CD4-positive, alpha-beta T cell treated with Interleukin-1 beta for 1 hour (primary cell): ENCODE results near the gene SLC29A2.

Experiments used
- DNase-seq, 2 donors: peaks; one replicate each; pipeline ENCODE4 v3.0.0-alpha.2; 2020 to 2022

SLC29A2 gene

DNA sequence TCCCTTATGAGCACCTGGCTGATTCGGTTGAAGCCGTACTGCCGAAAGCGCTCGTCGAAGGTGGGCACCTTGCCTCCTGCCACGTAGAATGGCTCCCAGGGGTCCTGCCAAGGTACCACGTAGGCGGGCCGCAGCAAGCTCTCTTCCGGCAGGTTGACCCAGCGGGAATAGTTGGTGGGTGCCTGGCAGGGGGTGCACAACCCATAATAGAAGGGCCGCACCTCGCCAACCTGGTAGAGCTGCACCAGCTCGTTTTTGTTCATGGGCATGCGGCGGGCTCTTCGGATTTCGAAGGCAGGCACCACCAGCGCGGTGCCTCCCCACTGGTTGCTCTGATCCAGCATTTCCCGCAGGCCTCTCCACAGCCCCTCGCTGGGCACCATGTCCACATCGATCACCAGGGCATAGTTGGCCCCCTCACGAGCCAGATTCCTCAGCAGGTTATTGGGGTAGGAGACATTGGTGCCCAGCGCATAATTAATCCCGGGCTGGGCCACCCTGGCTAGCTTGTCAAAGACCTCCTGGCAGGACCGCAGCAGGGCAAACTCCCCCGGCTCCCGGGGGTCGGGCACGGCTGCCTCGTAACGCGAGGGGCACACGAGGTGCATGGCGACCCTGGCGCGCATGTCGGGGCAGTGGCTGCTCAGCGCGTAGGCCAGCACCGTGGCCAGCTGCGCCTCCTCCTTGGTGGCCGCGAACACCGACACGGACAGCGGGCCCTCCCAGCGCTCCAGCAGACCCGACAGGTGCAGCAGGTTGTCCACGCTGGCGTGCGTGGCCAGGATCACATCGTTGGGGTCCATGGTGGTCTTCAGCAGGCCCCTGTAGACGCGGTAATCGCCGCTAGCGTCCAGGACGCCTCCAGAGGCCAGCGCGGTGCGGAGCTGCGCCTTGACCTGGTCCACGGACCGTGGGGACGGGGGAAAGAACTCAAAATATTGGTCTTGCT lies 24.8 kb downstream of the SLC29A2 start:
- no peak for DNase-seq

DNA sequence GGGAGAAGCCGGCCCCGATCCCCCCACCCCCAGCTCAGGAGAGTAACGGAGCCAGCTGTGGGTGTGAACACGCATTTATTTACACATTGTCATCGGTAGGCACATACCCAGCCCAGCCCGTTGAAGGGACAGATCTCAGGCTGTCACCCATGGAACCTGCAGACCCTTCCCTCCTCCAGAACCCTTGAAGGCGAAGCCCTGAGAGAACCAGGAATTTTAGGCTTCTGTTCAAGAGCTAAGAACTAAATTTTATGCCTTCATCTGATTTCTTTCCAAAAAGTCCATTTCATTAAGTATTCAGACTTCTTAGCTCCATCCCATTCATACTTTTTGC lies 26.3 kb downstream of the SLC29A2 start:
- no peak for DNase-seq

DNA sequence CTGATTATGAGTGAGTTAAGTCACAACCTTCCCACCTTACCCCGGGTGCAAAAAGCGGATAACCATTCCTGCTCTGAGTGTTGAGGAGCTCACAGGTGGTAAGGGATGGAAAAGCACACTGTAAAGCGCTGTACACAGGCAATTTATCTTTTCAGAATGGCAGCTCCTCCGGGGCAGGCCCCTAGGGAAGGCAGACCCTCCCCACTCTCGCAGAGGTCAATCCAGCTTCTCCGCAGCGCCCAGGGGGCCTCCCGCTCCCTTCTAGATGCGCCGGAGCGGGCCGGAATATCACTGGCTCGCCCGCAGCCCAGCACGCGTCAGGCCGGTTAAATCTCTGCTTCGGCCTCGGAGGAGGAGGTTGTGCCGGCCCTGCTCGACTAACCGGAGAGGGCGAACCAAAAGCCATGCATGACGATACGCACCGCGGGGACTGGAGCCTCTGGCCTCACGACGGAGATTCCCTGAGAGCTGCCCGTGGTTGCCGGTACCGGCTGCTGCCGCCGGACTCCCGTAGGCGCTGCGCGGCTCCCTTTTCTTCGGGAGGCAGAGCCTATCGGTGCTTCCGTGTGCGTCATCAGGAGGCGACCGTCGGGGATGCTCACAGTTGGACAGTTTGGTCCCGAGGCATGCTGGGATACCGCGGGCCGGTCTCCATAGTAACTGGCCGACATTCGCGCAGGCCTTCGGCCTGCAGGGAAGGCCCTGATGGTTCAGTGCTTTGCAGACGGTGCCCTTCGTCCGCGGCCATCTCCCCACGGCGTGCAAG lies 26.8 kb downstream of the SLC29A2 start, which contains the start of gene BRMS1:
Gene BRMS1, minus strand, starts transcription at position 555 of the 766 bp plus-strand sequence. CDS start 2,870 bp downstream, outside the sequence.
- peak; percentile 95 to 96 for DNase-seq

DNA sequence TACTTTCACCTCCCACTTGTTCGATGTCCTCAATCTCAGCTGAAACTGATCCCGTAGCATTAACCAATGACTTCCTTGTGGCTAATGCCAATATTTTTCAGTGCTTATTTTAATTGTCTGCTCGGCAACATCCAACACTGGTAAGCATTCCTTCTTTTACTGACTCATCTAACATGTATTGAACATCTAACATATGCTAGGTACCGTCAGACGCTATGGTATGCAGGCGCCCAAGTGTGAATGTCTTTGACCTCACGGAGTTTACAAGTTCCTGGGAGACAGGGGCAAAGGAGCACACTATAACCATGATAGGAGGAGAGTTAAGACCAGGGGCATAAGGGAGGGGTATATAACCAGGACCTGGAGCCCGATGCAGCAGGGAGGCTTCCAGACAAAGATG lies 28.4 kb downstream of the SLC29A2 start:
- DNase-seq = no peak

DNA sequence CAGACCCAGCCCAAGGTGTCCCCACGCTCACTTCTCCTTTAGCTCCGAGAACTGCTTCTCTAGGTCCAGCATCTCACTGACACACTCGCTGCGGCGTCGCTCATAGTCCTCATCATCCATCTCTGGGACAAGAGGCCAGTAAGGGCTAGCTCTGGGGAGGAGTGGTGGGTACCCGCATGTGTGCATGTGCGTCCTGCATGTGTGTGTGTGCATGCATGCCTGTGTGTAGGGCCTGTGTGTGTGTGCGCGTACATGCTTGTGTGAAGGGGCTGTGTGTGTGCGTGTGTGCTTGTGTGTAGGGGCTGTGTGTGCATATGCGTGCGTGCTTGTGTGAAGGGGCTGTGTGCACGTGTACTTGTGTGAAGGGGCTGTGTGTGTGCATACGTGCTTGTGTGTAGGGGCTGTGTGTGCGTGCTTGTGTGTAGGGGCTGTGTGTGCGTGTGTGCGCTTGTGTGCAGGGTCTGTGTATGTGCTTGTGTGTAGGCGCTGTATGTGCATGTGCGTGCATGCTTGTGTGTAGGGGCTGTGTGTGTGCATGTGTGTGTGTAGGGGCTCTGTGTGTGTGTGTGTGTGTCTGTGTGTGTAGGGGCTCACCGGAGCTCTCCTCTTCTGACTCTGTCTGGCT lies 29.9 kb downstream of the SLC29A2 start:
- DNase-seq = no peak

DNA sequence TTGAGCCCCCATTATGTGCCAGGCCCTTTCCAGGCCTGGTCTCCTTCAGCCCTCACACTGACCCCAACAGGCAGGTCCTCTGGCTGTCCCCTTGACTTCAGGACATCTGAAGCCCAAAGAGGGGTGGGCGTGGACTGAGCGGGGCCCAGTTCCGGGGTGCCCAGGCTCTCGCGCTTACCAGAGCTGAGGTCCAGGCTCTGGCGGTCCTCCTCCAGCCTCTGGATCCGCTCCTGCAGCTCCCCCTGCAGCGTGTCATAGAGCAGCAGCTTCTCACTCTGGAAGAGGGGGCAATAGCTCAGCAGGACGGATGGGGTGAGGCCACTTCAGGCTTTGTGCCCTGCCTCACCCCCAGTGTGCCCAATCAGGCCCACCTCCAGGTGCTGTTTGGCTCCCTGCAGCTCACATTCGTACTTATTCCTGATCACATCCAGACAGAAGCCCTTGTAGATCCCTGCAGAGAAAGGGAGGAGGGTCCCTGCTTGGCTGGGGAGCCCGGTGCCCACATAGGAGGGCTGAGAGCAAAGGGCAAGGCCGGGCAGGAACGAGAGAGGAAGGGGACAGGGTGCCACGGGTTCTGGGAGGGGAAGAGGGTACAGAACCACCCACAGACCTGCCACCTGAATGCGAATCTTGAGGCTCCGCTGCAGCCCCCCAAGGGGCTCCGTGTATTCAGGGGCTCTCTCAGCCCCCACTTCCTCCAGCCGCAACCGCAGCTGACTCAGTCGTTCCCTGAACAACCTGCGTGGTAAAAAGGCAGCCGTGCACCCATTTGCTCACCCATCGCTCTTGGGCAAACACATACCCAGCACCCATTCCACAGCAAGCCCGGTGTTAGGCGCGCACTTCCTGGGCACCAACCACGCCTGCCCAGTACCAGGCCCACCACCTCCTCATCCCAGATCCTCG lies 30.7 kb downstream of the SLC29A2 start:
- no peak for DNase-seq

DNA sequence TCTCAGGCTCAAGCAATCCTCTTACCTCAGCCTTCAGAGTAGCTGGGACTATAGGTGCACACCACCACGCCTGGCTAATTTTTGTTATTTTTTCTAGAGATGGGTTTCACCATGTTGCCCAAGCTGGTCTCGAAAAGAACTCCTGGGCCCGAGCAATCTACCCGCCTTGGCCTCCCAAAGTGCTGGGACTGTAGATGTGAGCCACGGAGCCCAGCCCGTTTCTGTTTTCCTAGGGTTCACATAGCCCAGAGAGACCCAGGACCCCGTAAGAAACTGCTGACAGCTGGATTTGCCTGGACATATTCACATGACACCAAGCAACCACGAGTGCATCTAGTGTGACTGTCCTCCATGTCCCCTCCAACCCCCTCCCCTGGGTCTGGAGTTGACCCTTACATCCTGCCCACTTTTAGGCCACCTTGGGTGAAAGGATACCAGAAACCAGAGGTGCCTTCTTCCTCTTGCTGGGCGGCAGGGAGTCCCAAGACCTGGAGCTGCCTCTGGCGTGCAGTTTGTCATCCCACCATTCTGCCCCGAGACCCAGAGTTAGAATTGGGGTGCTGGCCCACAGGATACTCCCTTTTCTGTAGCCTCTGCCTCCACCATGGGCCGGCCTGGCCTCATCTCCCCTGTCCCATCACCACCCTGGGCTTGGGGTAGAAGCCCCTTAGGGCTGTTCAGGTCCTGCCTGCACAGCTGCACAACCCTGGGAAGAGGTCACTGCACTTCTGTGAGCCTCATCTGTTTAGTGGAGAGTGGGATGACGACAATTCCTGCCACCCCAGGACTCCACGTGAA lies 31.7 kb downstream of the SLC29A2 start:
- DNase-seq = no peak

DNA sequence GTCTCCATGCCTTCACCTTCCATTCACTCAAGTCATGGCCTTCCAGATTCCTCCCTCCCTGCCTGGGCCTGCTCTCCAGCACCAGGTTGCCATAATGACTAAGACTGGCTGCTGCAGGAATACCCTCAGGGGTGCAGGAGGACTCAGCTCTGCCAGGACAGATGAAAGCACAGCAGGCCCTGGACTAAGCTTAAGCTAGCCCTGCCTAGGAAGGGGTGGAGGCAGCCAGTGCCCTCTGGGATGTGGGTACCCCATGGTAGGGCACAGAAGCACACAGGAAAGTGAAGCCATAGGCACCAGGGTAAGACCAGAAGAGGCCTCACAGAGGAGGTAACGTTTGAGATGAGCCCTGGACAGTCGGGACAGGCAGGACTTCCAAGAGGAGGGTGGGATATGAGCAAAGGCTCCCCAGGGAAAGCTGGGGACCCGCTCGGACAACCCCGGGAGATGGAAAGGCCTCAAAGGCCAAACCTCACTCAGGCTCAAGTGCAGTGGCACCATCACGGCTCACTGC lies 32.3 kb downstream of the SLC29A2 start:
- DNase-seq = no peak

DNA sequence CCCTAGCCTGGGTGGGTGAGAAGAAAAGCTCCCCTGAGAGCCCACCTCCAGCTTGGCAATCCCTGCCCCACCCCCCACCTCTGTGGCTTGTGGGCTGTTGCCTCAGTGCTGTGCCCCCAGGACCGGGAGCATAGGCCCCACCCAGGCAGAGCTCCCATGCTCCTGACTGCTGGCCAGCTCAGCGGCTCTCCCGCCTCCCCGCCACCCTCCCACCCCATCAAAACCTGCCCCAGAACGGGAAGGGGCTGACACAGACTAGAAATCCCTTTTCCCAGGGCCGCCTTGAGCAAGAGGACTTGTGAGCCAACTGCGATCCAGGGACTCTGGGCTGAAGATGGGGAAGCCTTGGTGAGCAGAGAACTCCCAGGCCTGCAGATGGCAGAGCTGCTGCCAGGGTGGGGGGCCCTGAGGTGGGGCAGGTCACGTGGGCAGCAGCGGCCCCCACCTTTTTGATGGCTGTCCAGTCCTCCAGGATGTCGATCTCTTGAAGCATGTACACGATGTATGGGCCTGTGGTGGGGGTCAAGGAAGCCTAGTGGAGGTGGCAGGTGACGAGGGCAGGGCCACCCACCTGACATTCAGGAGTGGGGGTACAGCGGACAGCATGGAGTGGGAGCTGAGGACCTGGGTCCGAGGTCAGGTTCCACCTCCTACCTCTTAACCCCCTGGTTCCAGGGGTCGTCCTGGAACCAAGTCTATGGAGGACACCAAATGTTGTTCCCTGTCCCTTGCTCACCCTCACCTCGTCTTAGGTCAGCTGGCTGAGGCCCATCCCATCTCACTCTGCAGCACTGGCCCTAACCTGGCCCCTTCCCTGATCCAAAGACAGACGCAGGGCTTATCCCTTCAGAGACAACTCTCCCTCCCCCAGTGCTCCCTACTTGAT lies 33.0 kb downstream of the SLC29A2 start:
- DNase-seq = no peak

DNA sequence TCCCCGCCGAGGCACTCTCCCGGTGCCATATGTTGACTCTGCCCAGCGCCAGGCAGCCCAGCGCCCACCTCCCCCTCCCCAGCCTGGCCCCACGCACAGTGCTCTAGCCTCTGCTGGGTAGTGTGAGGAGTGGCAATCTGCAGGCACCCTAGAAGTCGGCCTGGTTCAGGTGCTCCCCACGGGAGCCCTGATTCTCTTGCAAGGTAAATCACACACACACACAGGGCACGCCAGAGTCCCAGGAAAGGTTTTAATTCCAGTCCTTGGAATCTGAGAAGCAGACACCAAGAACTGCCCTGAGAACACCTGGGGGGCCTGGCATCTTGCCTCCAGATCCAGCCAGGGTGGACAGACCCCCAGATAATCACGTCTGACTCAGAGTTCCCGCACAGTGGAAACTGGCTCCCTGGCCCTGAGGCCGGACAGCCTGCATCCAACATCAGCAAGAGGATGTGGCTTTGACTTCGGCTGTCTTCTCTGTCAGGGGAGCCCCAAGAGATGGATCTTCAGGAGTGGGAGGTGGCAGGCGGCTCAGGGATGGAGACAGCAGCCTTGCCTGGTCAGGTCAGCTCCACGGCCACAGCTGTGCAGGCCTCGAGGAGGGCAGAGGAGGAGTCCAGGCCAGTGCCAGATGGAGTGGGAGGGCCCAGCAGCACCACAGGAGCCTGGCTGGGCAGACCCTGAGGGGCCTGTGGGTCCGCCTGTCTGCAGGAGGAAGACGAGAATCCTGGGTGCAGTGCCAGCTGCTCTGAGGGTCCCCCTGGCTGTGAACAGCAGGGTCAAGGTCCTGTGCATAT lies 34.3 kb downstream of the SLC29A2 start:
- no peak for DNase-seq

DNA sequence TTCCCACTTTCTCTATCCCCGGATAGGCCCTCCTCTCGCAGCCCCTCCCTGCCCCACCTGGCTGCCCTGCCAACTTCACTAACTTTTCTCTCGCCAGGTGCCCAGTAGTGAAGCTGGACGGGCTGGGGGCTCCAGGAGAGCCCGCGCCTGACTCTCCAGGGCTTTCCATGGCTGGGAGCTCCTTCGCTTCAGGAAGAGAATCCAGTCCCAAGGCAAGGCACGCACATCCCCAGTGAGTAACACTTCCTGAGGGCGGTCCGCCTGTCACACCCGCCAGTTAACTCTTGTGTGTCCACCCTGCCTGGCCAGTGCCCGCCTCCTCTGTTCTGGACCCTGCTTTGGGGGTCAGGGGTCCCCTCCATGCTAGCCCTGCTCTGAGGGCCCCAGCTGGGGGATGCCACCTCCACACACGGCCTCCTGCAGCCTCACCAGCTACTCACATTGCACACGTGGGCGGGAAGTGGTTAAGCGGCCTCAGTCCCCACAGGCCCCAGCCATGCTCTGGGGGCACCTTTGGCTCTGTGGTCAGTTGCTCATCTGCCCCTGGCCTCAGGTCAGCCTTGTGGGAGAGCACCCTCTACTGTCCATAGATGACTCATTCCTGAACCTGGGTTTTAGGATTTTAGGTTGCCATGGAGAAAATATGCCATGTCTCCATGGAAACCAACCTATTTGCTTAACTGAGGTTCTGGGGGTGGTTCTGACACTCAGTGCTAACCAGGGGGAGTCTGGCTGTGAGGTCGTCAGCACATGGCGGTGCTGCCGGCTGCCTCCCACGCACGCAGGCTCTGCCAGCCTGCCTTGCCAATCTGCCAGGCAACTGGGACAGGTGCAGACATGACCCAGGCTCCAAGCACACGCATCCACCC lies 35.1 kb downstream of the SLC29A2 start, which contains the start of gene RIN1:
Gene RIN1, minus strand, starts transcription at position 201 of the 869 bp plus-strand sequence. Its CDS starts 32 bp downstream, at position 169.
- peak; percentile 54 to 71 for DNase-seq

DNA sequence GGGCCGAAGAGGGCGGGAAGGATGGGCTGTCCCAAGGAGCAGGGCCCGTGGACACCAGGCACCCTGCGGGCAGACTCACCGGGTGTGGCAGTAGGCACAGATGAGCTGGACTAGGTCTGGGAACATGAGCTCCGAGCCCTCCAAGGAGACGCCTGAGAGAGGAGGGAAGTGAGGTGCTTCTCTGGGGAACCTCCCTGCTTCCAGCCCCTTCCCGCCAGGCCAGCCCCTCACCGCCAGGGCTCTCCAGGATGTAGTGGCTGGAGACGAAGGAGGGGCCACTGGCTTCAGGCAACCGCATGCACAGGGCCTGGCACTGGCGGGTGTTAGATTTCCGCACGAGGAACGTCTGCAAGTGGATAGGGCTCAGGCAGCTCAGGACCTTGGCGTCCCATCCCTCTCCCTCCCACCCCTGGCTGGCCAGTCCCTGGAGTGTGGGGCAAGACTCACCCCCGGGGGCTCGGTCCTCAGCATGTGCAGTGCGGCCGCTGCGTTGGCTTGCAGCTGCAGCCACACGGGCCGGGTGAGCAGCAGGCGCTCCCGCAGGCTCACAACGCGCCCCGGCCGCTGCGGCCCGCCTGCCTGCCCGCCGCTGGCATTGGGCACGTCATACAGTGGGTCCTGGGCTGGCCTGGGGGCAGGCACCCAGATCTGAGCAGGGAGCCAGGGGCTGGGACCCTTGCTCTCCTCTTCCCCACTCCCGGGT lies 35.9 kb downstream of the SLC29A2 start:
- no peak for DNase-seq

DNA sequence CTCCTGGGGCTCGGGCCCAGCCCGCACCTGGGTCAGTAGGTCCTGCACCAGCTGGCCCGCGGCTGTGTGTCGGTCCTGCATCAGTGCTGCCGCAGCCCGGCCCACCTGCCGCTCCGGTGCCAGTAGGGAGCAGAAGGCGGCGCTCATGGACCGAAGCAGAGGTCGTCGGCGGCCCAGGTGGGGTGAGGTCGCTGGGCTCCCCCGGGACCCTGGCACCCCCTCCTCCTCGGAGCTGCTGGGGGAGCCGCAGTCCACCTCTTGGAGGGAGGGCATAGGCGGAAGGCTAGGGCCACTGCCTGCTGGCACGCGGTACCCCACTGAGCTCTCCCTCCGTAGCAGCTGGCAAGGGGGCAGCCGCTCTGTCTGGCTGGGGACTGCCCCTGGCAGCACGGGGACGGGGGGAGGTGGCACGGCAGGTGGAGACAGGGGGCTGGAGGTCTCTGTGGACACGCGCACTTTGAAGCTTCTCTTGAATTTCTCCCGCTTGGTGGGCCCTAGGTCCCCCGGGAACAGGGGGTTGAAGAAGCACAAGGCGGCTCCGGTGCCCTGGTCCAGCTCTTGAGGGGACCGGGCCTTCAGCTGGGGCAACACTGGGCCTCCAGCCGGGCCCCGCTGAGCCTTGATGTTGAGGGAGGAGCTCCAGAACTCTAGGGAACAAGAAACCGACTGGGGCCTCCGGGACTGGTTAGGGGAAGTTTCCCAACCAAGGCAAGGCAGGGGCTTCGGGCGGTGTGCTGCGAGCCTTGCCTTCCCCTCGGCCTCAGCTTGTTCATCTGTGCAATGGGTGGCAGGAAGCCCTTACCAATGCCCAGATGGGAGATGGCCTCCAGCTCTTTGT lies 36.7 kb downstream of the SLC29A2 start:
- DNase-seq = peak in 1 of 2 donors; percentile 27

DNA sequence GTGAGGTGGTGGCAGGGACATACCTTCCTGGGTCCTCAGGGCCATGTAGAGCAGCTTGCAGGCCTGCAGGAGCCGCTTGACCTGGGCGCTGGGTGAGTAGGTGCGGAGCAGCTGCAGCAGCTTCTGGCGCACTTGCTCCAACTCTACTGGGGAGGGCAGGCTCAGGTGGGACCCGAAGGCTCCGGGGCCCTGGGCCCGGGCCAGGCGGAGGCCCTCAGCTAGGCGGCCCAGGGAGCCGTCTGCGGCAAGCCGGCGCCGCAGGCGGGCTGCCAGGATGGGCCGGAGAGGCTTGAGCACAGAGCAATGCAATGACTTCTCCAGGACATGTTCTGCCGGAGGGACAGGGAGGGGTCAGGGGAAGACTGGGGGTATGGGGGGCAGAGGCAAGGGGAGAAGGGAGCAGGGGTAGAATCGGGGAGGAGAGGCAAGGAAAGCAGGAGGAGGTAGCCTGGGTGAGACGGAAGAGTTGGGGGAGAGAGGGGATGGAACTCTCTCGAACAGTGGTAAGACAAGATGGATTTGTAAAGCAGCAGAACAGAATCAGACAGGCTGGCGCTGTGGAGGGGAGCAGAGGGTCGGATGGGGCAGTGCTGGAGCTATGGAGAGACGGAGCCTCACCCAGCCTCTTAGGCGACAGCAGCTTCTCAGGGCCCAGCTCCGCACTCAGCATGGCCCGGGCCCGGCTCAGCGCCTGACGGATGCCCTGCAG lies 37.5 kb downstream of the SLC29A2 start:
- DNase-seq = no peak

DNA sequence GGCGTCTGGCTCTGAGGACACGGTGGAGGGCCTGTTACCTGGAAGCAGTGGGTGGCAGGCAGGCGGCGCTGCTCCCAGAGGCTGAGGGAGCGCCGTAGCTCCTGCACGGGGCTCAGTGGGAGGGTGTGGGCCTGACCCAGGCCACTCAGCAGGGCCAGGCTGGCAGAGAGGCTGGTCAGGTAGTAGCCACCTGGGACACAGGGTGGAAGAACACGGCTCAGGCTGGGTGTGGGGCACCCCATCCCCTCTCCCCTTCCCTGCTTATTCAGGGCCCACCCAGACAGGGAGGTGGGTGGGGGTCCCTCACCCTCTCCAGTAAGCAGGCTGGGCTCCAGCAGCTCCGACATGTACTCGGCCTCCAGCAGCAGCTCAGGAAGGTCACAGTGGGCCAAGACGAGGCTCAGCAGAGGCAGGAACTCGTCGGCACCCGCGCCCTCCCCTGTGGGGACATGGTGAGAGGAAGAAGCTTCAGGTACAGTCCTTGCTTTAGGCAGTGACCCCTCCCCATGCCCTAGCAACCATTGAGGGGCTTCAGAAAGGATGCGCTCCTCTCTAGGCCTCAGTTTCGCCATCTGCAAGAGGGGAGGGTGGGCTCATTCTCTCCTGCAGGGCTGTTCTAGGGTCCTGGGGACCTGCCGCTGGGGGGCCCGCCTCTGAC lies 38.2 kb downstream of the SLC29A2 start:
- no peak for DNase-seq
